ENCODE measurements around the gene UBASH3A. TPM values are rescaled to one million over a fixed set of nuclear protein-coding genes. Genes with fewer than 3 reads are reported as not detected.

UBASH3A gene
- total and polyA plus RNA-seq, 12 donors = 0.09 to 1.2 (median 0.44) TPM; not detected in 2

GRCh38 chr21:42381347-42381984 is 22.2 kb upstream of the UBASH3A start:
- intact Hi-C loops (cut with DNase I) = no loop called here
- DNase-seq = peak in 4 of 7 donors; percentile 33 to 59 (median 48)
- Histone ChIP-seq H3K27me3 (peaks cover 2% of the 10 kb centered on the region), H3K27ac (no peak overlapping the region), H3K4me3 (no peak overlapping the region), H3K9me3 (replicated peaks in 1 of 3) (no peaks in the 10 kb centered on the region), H3K36me3 (replicated peaks in 1 of 2) (no peaks in the 10 kb centered on the region), H3K4me1 (replicated peaks in 1 of 2) (no peaks in the 10 kb centered on the region)
- WGBS, 4 donors = 67 to 86% (median 82%) methylated on average over 1 of the region's 1 CpG
- TF ChIP-seq CTCF (IDR thresholded peaks at IDR 0.05) (peak; percentile 18 to 61 (median 49)), POLR2A (IDR thresholded peaks at IDR 0.05) (no peak)

DNA sequence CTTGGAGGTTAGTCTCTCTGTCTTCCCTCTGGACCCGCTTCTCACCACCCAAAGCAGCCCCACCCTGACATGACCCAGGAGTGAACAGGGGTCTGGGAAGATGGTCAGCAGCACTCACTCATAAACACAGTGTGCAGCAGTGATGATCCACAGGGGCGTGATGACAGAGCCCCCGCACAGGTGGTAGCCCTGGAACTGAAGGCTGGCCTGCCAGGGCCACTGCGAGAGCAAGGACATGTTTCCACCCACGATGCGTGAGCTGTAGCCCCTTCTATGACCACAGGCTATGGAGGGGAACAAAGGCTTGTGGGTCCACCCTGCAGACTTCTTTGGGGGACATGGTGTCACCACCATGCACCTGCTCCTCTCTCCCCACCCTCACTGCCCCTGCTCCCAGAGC is 20.8 kb upstream of the UBASH3A start:
- no peak overlapping the region for H3K27ac ChIP-seq
- TF ChIP-seq POLR2A (IDR thresholded peaks at IDR 0.05) = no peak
- no peak for TF ChIP-seq CTCF (IDR thresholded peaks at IDR 0.05)
- 81 to 85% (median 85%) methylated on average over 6 of the region's 6 CpGs; no CpG with 5 or more reads in 1 of the 4 donors for WGBS, 4 donors
- peaks cover 2% of the 10 kb centered on the region for H3K27me3 ChIP-seq
- no peak for DNase-seq
- H3K4me3 ChIP-seq = no peak overlapping the region
- intact Hi-C loops (cut with DNase I) = no loop called here
- H3K9me3 ChIP-seq (replicated peaks in 1 of 3) = no peaks in the 10 kb centered on the region
- H3K4me1 ChIP-seq (replicated peaks in 1 of 2) = no peaks in the 10 kb centered on the region
- H3K36me3 ChIP-seq (replicated peaks in 1 of 2) = no peaks in the 10 kb centered on the region

DNA sequence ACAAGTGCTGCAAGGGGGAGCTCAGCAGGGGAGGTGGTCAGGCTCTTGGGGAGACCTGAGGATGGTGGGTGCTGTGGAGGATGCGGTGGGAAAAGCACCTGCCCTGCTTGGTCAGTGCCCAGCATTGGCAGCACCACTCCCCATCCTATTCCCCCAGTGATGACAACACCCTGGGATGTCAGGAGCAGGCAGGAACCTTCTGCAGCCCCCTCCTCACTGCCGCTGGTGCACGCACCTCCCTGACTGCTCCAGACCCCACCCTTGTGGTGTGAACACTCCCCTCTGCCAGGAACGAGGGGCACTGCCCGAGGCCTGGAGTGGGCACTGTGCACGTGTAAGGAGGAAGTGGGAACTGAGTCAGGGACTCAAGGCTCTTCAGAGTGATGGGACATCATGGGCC is 20.4 kb upstream of the UBASH3A start:
- Histone ChIP-seq H3K4me3 (no peak overlapping the region), H3K27ac (no peak overlapping the region), H3K36me3 (replicated peaks in 1 of 2) (no peaks in the 10 kb centered on the region), H3K27me3 (peaks cover 2% of the 10 kb centered on the region), H3K9me3 (replicated peaks in 1 of 3) (no peaks in the 10 kb centered on the region), H3K4me1 (replicated peaks in 1 of 2) (no peaks in the 10 kb centered on the region)
- 60 to 90% (median 73%) methylated on average over 2 to 6 of the region's 6 CpGs for WGBS, 4 donors
- TF ChIP-seq CTCF (IDR thresholded peaks at IDR 0.05) = no peak
- no peak for TF ChIP-seq POLR2A (IDR thresholded peaks at IDR 0.05)
- intact Hi-C loops (cut with DNase I) = no loop called here
- no peak for DNase-seq

GRCh38 chr21:42384156-42384945 is 19.4 kb upstream of the UBASH3A start:
- no peaks in the 10 kb centered on the region for H3K9me3 ChIP-seq (replicated peaks in 1 of 3)
- WGBS, 4 donors = 78 to 87% (median 82%) methylated on average over 8 of the region's 8 CpGs
- no peaks in the 10 kb centered on the region for H3K4me1 ChIP-seq (replicated peaks in 1 of 2)
- H3K27ac ChIP-seq = no peak overlapping the region
- no peak overlapping the region for H3K4me3 ChIP-seq
- H3K27me3 ChIP-seq = peaks cover 2% of the 10 kb centered on the region
- H3K36me3 ChIP-seq (replicated peaks in 1 of 2) = no peaks in the 10 kb centered on the region
- TF ChIP-seq POLR2A (IDR thresholded peaks at IDR 0.05) (no peak), CTCF (IDR thresholded peaks at IDR 0.05) (no peak)
- intact Hi-C loops (cut with DNase I) = no loop called here
- no peak for DNase-seq
